Stimulated activated CD8-positive, alpha-beta memory T cell treated with anti-CD3 and anti-CD28 coated beads, Interleukin-12 subunit alpha, Interleukin-12 subunit beta, amount 100 ng/mL, for 24 hours (primary cell): ENCODE measurements around the gene SNX22.

Source experiments
- DNase-seq: peaks from one replicate; pipeline ENCODE4 v3.0.0-alpha.2; 2020; ENCODE audit errors: extremely low read depth

Gene SNX22

GRCh38 chr15:64134345-64134829 lies 17.1 kb upstream of the SNX22 start:
- no peak for DNase-seq

- DNase-seq, result no peak
Measured at GRCh38 chr15:64136347-64136746, 15.2 kb upstream of the SNX22 start.

GRCh38 chr15:64137226-64137833 lies 14.2 kb upstream of the SNX22 start:
- DNase-seq, result no peak

- DNase-seq, result no peak
Measured at GRCh38 chr15:64138331-64138941, 13.1 kb upstream of the SNX22 start.

GRCh38 chr15:64141798-64142512 lies 9.6 kb upstream of the SNX22 start:
- DNase-seq, result no peak

GRCh38 chr15:64143276-64143675 lies 8.3 kb upstream of the SNX22 start:
- no peak for DNase-seq

- DNase-seq, result no peak
Measured at GRCh38 chr15:64144192-64144564, 7.4 kb upstream of the SNX22 start.

GRCh38 chr15:64144565-64145281 lies 6.8 kb upstream of the SNX22 start:
- no peak for DNase-seq

- DNase-seq, result no peak
Measured at GRCh38 chr15:64146041-64146440, 5.5 kb upstream of the SNX22 start.

GRCh38 chr15:64146520-64146884 lies 5.0 kb upstream of the SNX22 start:
- DNase-seq, result no peak

GRCh38 chr15:64146885-64147681 lies 4.4 kb upstream of the SNX22 start:
- no peak for DNase-seq

GRCh38 chr15:64148168-64148567 lies 3.4 kb upstream of the SNX22 start:
- no peak for DNase-seq

GRCh38 chr15:64148581-64148980 lies 3.0 kb upstream of the SNX22 start:
- DNase-seq, result no peak

- DNase-seq, result no peak
Measured at GRCh38 chr15:64149424-64149823, 2.1 kb upstream of the SNX22 start.

- no peak for DNase-seq
Measured at GRCh38 chr15:64149893-64150578, 1.5 kb upstream of the SNX22 start.

GRCh38 chr15:64152507-64153387 lies 1.2 kb downstream of the SNX22 start:
- DNase-seq, result no peak

- peak; percentile 71 for DNase-seq
Measured at GRCh38 chr15:64153480-64154367, 2.2 kb downstream of the SNX22 start.

- DNase-seq, result no peak
Measured at GRCh38 chr15:64155802-64156651, 4.5 kb downstream of the SNX22 start.
